ENCODE measurements around the gene IL1F10. TPM values are rescaled to one million over a fixed set of nuclear protein-coding genes. Genes with fewer than 3 reads are reported as not detected.

The IL1F10 gene
- total RNA-seq: not detected in 2 replicates

DNA sequence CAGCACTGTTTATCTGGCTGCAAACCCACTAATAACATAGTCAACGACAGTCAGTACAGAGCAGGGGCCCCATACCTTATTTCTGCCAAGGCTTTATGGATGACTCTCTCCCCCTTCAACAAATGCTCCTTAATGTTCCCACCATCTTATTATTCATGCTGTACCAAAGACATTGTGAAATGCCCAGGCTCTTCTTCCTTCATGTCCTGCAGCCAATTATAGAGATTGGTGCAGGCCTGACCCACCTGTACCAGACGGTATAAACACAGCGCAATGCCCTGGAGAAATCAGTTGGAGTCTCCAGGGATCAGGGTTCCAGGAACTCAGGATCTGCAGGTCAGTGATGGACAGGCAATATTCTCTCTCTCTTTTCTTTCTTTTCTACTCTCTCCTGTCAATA lies at the start of gene IL1F10:
Gene IL1F10, plus strand, starts transcription at position 290 of the 400 bp plus-strand sequence. CDS start 4,769 bp downstream, outside the sequence.

GRCh38 chr2:113052396-113052917 lies 15.3 kb upstream of the IL1F10 start, which contains the start of gene IL36B:
Gene IL36B, minus strand, starts transcription at chr2:113052867.

GRCh38 chr2:113058998-113059960 lies 8.5 kb upstream of the IL1F10 start, which contains the start of gene IL36RN:
Gene IL36RN, plus strand, starts transcription at chr2:113059198. Its CDS starts 241 bp downstream, at chr2:113059439.

Small RNA genes within 50 kb of the gene (small RNA-seq; reads per million reads assigned to genes)
- gene RNU6-1180P: not detected

Other genes starting within 250 kb of the IL1F10 start
- gene IL1B, start 231.2 kb upstream of the IL1F10 start, total RNA-seq: 0.11 TPM in 1 of 2 replicates, not detected in the other
- gene IL37, start 156.8 kb upstream of the IL1F10 start, total RNA-seq: not detected in 2 replicates
- gene IL36G, start 90.0 kb upstream of the IL1F10 start, total RNA-seq: not detected in 2 replicates
- not detected in 2 replicates for gene IL36A, start 62.5 kb upstream of the IL1F10 start, total RNA-seq
- not detected in 2 replicates for gene IL36B, start 15.1 kb upstream of the IL1F10 start, total RNA-seq
- gene IL36RN, start 8.8 kb upstream of the IL1F10 start, total RNA-seq: not detected in 2 replicates
- not detected in 2 replicates for gene IL1RN, start 59.6 kb downstream of the IL1F10 start, total RNA-seq
- 4.2 and 5.1 TPM in 2 replicates for gene PSD4, start 106.0 kb downstream of the IL1F10 start, total RNA-seq
- 0.65 and 0.86 TPM in 2 replicates for gene PAX8, start 211.0 kb downstream of the IL1F10 start, total RNA-seq